PC-3 (cell line): ENCODE data around the gene CDK16.

ENCODE experiments used
- CTCF ChIP-seq: fragments of 300-600 bp; sonication (generic); conservative IDR thresholded peaks from 2 replicates; pipeline ENCODE4 v1.5.1; 2017; ENCODE audit warnings: antibody characterized with exemption, low read depth, mild to moderate bottlenecking, low read length
- EZH2 ChIP-seq: fragments of 300-600 bp; sonication (generic); IDR thresholded peaks from one replicate; pipeline ENCODE4 v1.6.1; 2017; ENCODE audit warnings: antibody characterized with exemption, mild to moderate bottlenecking, low read length; ENCODE audit not compliant: unreplicated experiment
- EZH2phosphoT487 ChIP-seq: fragments of 300-600 bp; sonication (generic); IDR thresholded peaks from 2 replicates; pipeline ENCODE4 v1.6.1; 2018; ENCODE audit warnings: mild to moderate bottlenecking, antibody characterized with exemption, low read length, borderline replicate concordance

- no peak for TF ChIP-seq CTCF
- no peak for TF ChIP-seq EZH2phosphoT487
- TF ChIP-seq EZH2 = no peak
These were observed 15.0 kb downstream of the CDK16 start for GRCh38 chrX:47233333-47234113.
